K562 (cell line): ENCODE results near the gene PPP1R10. TPM values are rescaled to one million over a fixed set of nuclear protein-coding genes. Genes with fewer than 3 reads are reported as not detected.

ENCODE experiments used
- CBX8 ChIP-seq: fragments of 200-600 bp; sonication (generic); IDR thresholded peaks from 2 replicates; pipeline ENCODE4 v1.6.1; 2012; ENCODE audit warnings: borderline replicate concordance, mixed run types, low read depth, mild to moderate bottlenecking, moderate library complexity, mixed read lengths, low read length, control low read depth, inconsistent platforms; ENCODE audit not compliant: poor library complexity, severe bottlenecking; ENCODE audit errors: extremely low read depth
- ELF1 ChIP-seq: fragments of 200-800 bp; sonication (Bioruptor generic); IDR thresholded peaks from 2 replicates; pipeline ENCODE4 v1.6.1; 2016; ENCODE audit warnings: missing genetic modification characterization, missing compliant biosample characterization
- GTF2F1 ChIP-seq: IDR thresholded peaks from 2 replicates; pipeline ENCODE4 v1.6.1; 2011; ENCODE audit warnings: low read depth, low read length, improper control_type of control experiment
- MTA3 ChIP-seq: fragments of 450-650 bp; formaldehyde crosslinking; IDR thresholded peaks from 2 replicates; pipeline ENCODE4 v1.6.1; 2017; ENCODE audit warnings: mild to moderate bottlenecking, borderline replicate concordance
- MYNN ChIP-seq, 2 experiments: sonication (generic); formaldehyde crosslinking in 1 of 2; IDR thresholded peaks; 2 replicates each; pipeline versions ENCODE4 v1.5.0 to v1.6.1; 2016 to 2020; ENCODE audit warnings: antibody characterized with exemption in 1 of 2, missing genetic modification reagents in 1 of 2
- NR2C1 ChIP-seq, 2 experiments: fragments of 450-650 bp; IDR thresholded peaks; 2 replicates each; pipeline ENCODE4 v1.6.1; 2017; ENCODE audit warnings: mild to moderate bottlenecking in 2 of 2, antibody characterized with exemption in 1 of 2, inconsistent platforms in 1 of 2, missing compliant biosample characterization in 1 of 2, missing genetic modification characterization in 1 of 2
- POLR2H ChIP-seq: IDR thresholded peaks from 2 replicates; pipeline ENCODE4 v1.6.1; 2016; ENCODE audit warnings: missing genetic modification characterization, low read depth, mild to moderate bottlenecking, control low read depth, missing compliant biosample characterization, moderate library complexity
- PRDM10 ChIP-seq: fragments of 450-650 bp; IDR thresholded peaks from 2 replicates; pipeline ENCODE4 v1.6.1; 2018; ENCODE audit not compliant: partially characterized antibody
- RBBP5 ChIP-seq: fragments of 200-600 bp; sonication (generic); IDR thresholded peaks from 2 replicates; pipeline ENCODE4 v1.6.1; 2012; ENCODE audit warnings: borderline replicate concordance, mild to moderate bottlenecking, low read length, control low read depth, inconsistent platforms; ENCODE audit not compliant: insufficient read depth, poor library complexity, severe bottlenecking
- SAP30 ChIP-seq: fragments of 200-600 bp; sonication (generic); IDR thresholded peaks from 2 replicates; pipeline ENCODE4 v1.6.1; 2012; ENCODE audit warnings: borderline replicate concordance, low read depth, mild to moderate bottlenecking, moderate library complexity, low read length, control low read depth, inconsistent platforms; ENCODE audit not compliant: insufficient read depth, poor library complexity, severe bottlenecking
- SIRT6 ChIP-seq: IDR thresholded peaks from one replicate; pipeline ENCODE4 v1.6.1; 2012; ENCODE audit warnings: low read depth, mild to moderate bottlenecking, control low read depth, inconsistent platforms, low read length, moderate library complexity
- TCF7L2 ChIP-seq: fragments of 150-350 bp; IDR thresholded peaks from 2 replicates; pipeline ENCODE4 v1.6.1; 2016; ENCODE audit warnings: low read depth, mild to moderate bottlenecking, low read length, moderate library complexity
- ZFP30 ChIP-seq: fragments of 250-450 bp; sonication (Bioruptor Pico); IDR thresholded peaks from 2 replicates; pipeline ENCODE4 v1.8.0; 2022; ENCODE audit warnings: moderate library complexity, mild to moderate bottlenecking, inconsistent platforms, borderline replicate concordance
- ZNF232 ChIP-seq: sonication (generic); formaldehyde crosslinking; IDR thresholded peaks from 2 replicates; pipeline ENCODE4 v1.8.0; 2022; ENCODE audit warnings: mild to moderate bottlenecking, missing genetic modification reagents
- ZNF282 ChIP-seq: sonication (generic); formaldehyde crosslinking; IDR thresholded peaks from 2 replicates; pipeline ENCODE4 v1.8.1; 2023; ENCODE audit warnings: missing genetic modification reagents
- ZNF551 ChIP-seq: fragments of 250-450 bp; sonication (Bioruptor Pico); IDR thresholded peaks from 2 replicates; pipeline ENCODE4 v1.5.0; 2021; ENCODE audit warnings: mild to moderate bottlenecking, moderate library complexity
- ZNF668 ChIP-seq: fragments of 250-450 bp; sonication (Bioruptor Pico); IDR thresholded peaks from 2 replicates; pipeline ENCODE4 v1.8.0; 2022; ENCODE audit warnings: mild to moderate bottlenecking, inconsistent platforms
- ZNF717 ChIP-seq: fragments of 250-450 bp; sonication (Bioruptor Pico); IDR thresholded peaks from 2 replicates; pipeline ENCODE4 v1.5.0; 2021
- polyA plus RNA-seq, 8 experiments: library from polyadenylated mRNA; depleted of rRNA in 4 of 8; stranded (reverse) in 5 of 8; unstranded in 3 of 8; fragments of >200 nt; fragmentation: Nextera tagmentation in 2 of 8; fragmentation: Illumina TruSeq in 1 of 8; extraction: Ambion mirVana in 2 of 8; extraction: Trizol in 1 of 8; gene quantifications; 2 replicates each; pipeline versions ENCODE4 v1.2.1 to v1.2.3, GENCODE V29; 2011 to 2014; ENCODE audit warnings: inconsistent platforms in 1 of 8, missing spikeins in 1 of 8
- total RNA-seq, 7 experiments: library from RNA; depleted of rRNA in 6 of 7; stranded (reverse); fragments of >200 nt in 6 of 7; fragmentation: Illumina TruSeq in 2 of 7; extraction: Trizol in 2 of 7; gene quantifications; 2 replicates each; pipeline versions ENCODE4 v1.2.1 to v1.2.3, GENCODE V29; 2011 to 2021; ENCODE audit warnings: low replicate concordance in 1 of 7
- TF ChIP-seq, protein P1 (sequence below): fragments of 450-650 bp; IDR thresholded peaks from one replicate; pipeline ENCODE4 v1.6.1; 2018; ENCODE audit warnings: mild to moderate bottlenecking, moderate library complexity; ENCODE audit not compliant: partially characterized antibody

PPP1R10 gene
- total and polyA plus RNA-seq, 9 of the 15 experiments (the other 6 are each of a cell fraction or from before 2014, with no cell fraction given), result 14.1 to 65.5 (median 32.6) TPM

GRCh38 chr6:30616811-30617564 lies at the start of gene PPP1R10 (continued):
- TF ChIP-seq CBX8 (no peak), ELF1 (tag) (peak; percentile 99), SIRT6 (peak; percentile 83), GTF2F1 (peak; percentile 99), TCF7L2 (peak; percentile 19; the same call in 1 of the 2 replicates), ZFP30 (peak; percentile 74; the same call in 1 of the 2 replicates), ZNF717 (CRISPR knock-in tag) (peak; percentile 92), ZNF232 (CRISPR knock-in tag) (no peak), MYNN (IDR thresholded peaks at IDR 0.05) (0 out of 2 replicates have a peak, but pooled peaks have one; percentile 45), MYNN (CRISPR knock-in tag; IDR thresholded peaks at IDR 0.05) (no peak), ZNF551 (peak; percentile 83), POLR2H (tag) (peak; percentile 99), MTA3 (peak; percentile 100), RBBP5 (peak; percentile 63), SAP30 (no peak), NR2C1 (IDR thresholded peaks at IDR 0.05) (peak; percentile 65; the same call in 1 of the 2 replicates), NR2C1 (tag; IDR thresholded peaks at IDR 0.05) (no peak), ZNF668 (CRISPR knock-in tag) (peak; percentile 43; the same call in 1 of the 2 replicates), ZNF282 (CRISPR knock-in tag) (no peak), PRDM10 (no peak)
- TF ChIP-seq, protein P1, sequence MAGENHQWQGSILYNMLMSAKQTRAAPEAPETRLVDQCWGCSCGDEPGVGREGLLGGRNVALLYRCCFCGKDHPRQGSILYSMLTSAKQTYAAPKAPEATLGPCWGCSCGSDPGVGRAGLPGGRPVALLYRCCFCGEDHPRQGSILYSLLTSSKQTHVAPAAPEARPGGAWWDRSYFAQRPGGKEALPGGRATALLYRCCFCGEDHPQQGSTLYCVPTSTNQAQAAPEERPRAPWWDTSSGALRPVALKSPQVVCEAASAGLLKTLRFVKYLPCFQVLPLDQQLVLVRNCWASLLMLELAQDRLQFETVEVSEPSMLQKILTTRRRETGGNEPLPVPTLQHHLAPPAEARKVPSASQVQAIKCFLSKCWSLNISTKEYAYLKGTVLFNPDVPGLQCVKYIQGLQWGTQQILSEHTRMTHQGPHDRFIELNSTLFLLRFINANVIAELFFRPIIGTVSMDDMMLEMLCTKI, result no peak
